WI38 (cell line): ENCODE results near the gene DAW1.

ENCODE experiments used
- H3K4me3 ChIP-seq: 2 replicates; pipeline ENCODE4 v1.5.1; 2011; ENCODE audit warnings: low read depth, mild to moderate bottlenecking, control low read depth, low read length
- CTCF ChIP-seq: IDR thresholded peaks from 2 replicates; pipeline ENCODE4 v1.5.1; 2012; ENCODE audit warnings: low read depth, mild to moderate bottlenecking, control low read depth, low read length

The DAW1 gene

GRCh38 chr2:227942965-227943364 lies 71.5 kb downstream of the DAW1 start:
- H3K4me3 ChIP-seq: no peak overlapping the region
- no peak for TF ChIP-seq CTCF

- no peak overlapping the region for H3K4me3 ChIP-seq
- TF ChIP-seq CTCF: no peak
Measured at GRCh38 chr2:227960317-227960716, 88.9 kb downstream of the DAW1 start.

GRCh38 chr2:227971619-227972230 lies 100.3 kb downstream of the DAW1 start:
- TF ChIP-seq CTCF: no peak
- H3K4me3 ChIP-seq: no peak overlapping the region

GRCh38 chr2:227973241-227973640 lies 101.8 kb downstream of the DAW1 start:
- no peak overlapping the region for H3K4me3 ChIP-seq
- TF ChIP-seq CTCF: no peak
